K562 (cell line): Measurements from ENCODE around the gene OCIAD1. TPM values are rescaled to one million over a fixed set of nuclear protein-coding genes. Genes with fewer than 3 reads are reported as not detected.
A peak's percentile ranks its signal among the peaks of the same experiment; 100 is the strongest.

Experiments
- ARID4B ChIP-seq: sonication (generic); formaldehyde crosslinking; IDR thresholded peaks from 2 replicates; pipeline ENCODE4 v1.8.0; 2022; ENCODE audit warnings: mild to moderate bottlenecking, missing genetic modification reagents
- C11orf30 ChIP-seq: fragments of 450-650 bp; IDR thresholded peaks from 2 replicates; pipeline ENCODE4 v1.6.1; 2016; ENCODE audit warnings: low read depth, mild to moderate bottlenecking
- ETV6 ChIP-seq, 3 experiments: fragments of 150-350 bp in 1 of 3; sonication (generic) in 1 of 3; formaldehyde crosslinking in 1 of 3; IDR thresholded peaks; 2 replicates each; pipeline versions ENCODE4 v1.6.1 to v1.8.0; 2014 to 2022; ENCODE audit warnings: borderline replicate concordance in 2 of 3, low read depth in 2 of 3, antibody characterized with exemption in 1 of 3, low read length in 1 of 3, mild to moderate bottlenecking in 1 of 3, missing genetic modification reagents in 1 of 3
- FOXA3 ChIP-seq, 2 experiments: fragments of 450-650 bp in 1 of 2; sonication (generic) in 1 of 2; formaldehyde crosslinking; IDR thresholded peaks in 1 of 2; conservative IDR thresholded peaks in 1 of 2; 2 replicates each; pipeline versions ENCODE4 v1.4.0 to v1.8.0; 2020 to 2022; ENCODE audit warnings: mild to moderate bottlenecking in 2 of 2, missing genetic modification reagents in 1 of 2
- FUS ChIP-seq: fragments of 200-400 bp; formaldehyde crosslinking; optimal IDR thresholded peaks from 2 replicates; pipeline ENCODE3; 2017; ENCODE audit warnings: low read depth, low read length
- GATAD2B ChIP-seq: fragments of 450-650 bp; IDR thresholded peaks from 2 replicates; pipeline ENCODE4 v1.6.1; 2017; ENCODE audit warnings: mild to moderate bottlenecking, borderline replicate concordance
- KDM4B ChIP-seq, 2 experiments: fragments of 450-650 bp in 1 of 2; sonication (generic) in 1 of 2; IDR thresholded peaks; 2 replicates each; pipeline ENCODE4 v1.6.1; 2016 to 2017; ENCODE audit warnings: borderline replicate concordance in 2 of 2, antibody characterized with exemption in 1 of 2, low read depth in 1 of 2, mild to moderate bottlenecking in 1 of 2
- NELFE ChIP-seq: IDR thresholded peaks from 2 replicates; pipeline ENCODE4 v1.6.1; 2011; ENCODE audit warnings: mild to moderate bottlenecking; ENCODE audit not compliant: insufficient read depth, insufficient read length
- NUFIP1 ChIP-seq: fragments of 450-650 bp; IDR thresholded peaks from 2 replicates; pipeline ENCODE4 v1.6.1; 2018; ENCODE audit not compliant: partially characterized antibody
- PRMT5 ChIP-seq: sonication (generic); formaldehyde crosslinking; IDR thresholded peaks from 2 replicates; pipeline ENCODE4 v1.5.0; 2020; ENCODE audit warnings: missing genetic modification reagents
- PTRF ChIP-seq: fragments of 450-650 bp; IDR thresholded peaks from 2 replicates; pipeline ENCODE4 v1.6.1; 2016; ENCODE audit warnings: mild to moderate bottlenecking, missing genetic modification characterization, missing compliant biosample characterization
- RBM14 ChIP-seq: fragments of 200-400 bp; formaldehyde crosslinking; IDR thresholded peaks from 2 replicates; pipeline ENCODE4 v1.6.1; 2018; ENCODE audit warnings: low read depth, mild to moderate bottlenecking, low read length, moderate library complexity, borderline replicate concordance; ENCODE audit not compliant: insufficient read depth
- VEZF1 ChIP-seq: fragments of 200-800 bp; sonication (Bioruptor generic); IDR thresholded peaks from 2 replicates; pipeline ENCODE4 v1.6.1; 2017; ENCODE audit warnings: missing genetic modification characterization, missing compliant biosample characterization
- ZEB2 ChIP-seq: fragments of 450-650 bp; IDR thresholded peaks from 2 replicates; pipeline ENCODE4 v1.6.1; 2016
- ZNF316 ChIP-seq: fragments of 450-650 bp; IDR thresholded peaks from 2 replicates; pipeline ENCODE4 v1.6.1; 2016
- ZNF561 ChIP-seq: fragments of 450-650 bp; formaldehyde crosslinking; conservative IDR thresholded peaks from 2 replicates; pipeline ENCODE4 v1.4.0; 2020; ENCODE audit warnings: mild to moderate bottlenecking, moderate library complexity
- ZNF592 ChIP-seq: fragments of 450-650 bp; IDR thresholded peaks from 2 replicates; pipeline ENCODE4 v1.6.1; 2017; ENCODE audit warnings: antibody characterized with exemption, mild to moderate bottlenecking
- polyA plus RNA-seq, 8 experiments: library from polyadenylated mRNA; depleted of rRNA in 4 of 8; stranded (reverse) in 5 of 8; unstranded in 3 of 8; fragments of >200 nt; fragmentation: Nextera tagmentation in 2 of 8; fragmentation: Illumina TruSeq in 1 of 8; extraction: Ambion mirVana in 2 of 8; extraction: Trizol in 1 of 8; gene quantifications; 2 replicates each; pipeline versions ENCODE4 v1.2.1 to v1.2.3, GENCODE V29; 2011 to 2014; ENCODE audit warnings: inconsistent platforms in 1 of 8, missing spikeins in 1 of 8
- total RNA-seq, 7 experiments: library from RNA; depleted of rRNA in 6 of 7; stranded (reverse); fragments of >200 nt in 6 of 7; fragmentation: Illumina TruSeq in 2 of 7; extraction: Trizol in 2 of 7; gene quantifications; 2 replicates each; pipeline versions ENCODE4 v1.2.1 to v1.2.3, GENCODE V29; 2011 to 2021; ENCODE audit warnings: low replicate concordance in 1 of 7

The OCIAD1 gene
- total and polyA plus RNA-seq, 9 of the 15 experiments (the other 6 are each of a cell fraction or from before 2014, with no cell fraction given): 99.0 to 358 (median 196) TPM

- TF ChIP-seq ETV6 (IDR thresholded peaks at IDR 0.05; ENCODE audit: borderline replicate concordance in 1 of 2, low read depth in 2 of 2, low read length in 1 of 2) (no peak), ETV6 (CRISPR knock-in tag; IDR thresholded peaks at IDR 0.05; ENCODE audit: borderline replicate concordance) (no peak), VEZF1 (no peak), ZNF592 (0 out of 2 replicates have a peak, but pooled peaks have one; percentile 19), ARID4B (CRISPR knock-in tag) (no peak), NELFE (no peak), ZNF316 (0 out of 2 replicates have a peak, but pooled peaks have one; percentile 33), PRMT5 (CRISPR knock-in tag) (no peak), FUS (no peak), PTRF (tag) (no peak), RBM14 (no peak), NUFIP1 (no peak), ZEB2 (no peak), FOXA3 (CRISPR knock-in tag; conservative IDR thresholded peaks at IDR 0.05 in 1 of 2, IDR thresholded peaks at IDR 0.05 in 1 of 2) (no peak), ZNF561 (CRISPR knock-in tag) (no peak), KDM4B (IDR thresholded peaks at IDR 0.05; ENCODE audit: borderline replicate concordance in 2 of 2, low read depth in 1 of 2) (no peak), C11orf30 (peak; percentile 67; the same call in 1 of the 2 replicates), GATAD2B (no peak)
These were observed 23.5 kb downstream of the OCIAD1 start (continued) for GRCh38 chr4:48854395-48854683.
